Transverse colon (tissue), 4 donors: ENCODE results near the gene SLC50A1. TPM values are rescaled to one million over a fixed set of nuclear protein-coding genes. Genes with fewer than 3 reads are reported as not detected.

ENCODE experiments used
- DNase-seq: peaks from one replicate; pipeline ENCODE4 v3.0.0-alpha.2; 2019
- H3K27ac ChIP-seq, 4 donors: fragments of 200-600 bp; sonication (generic); 2 replicates each; pipeline ENCODE4 v1.5.1; 2016 to 2018; ENCODE audit warnings: inconsistent platforms in 4 of 4
- H3K27me3 ChIP-seq: fragments of 200-600 bp; sonication (generic); 2 replicates; pipeline ENCODE4 v1.5.1; 2017; ENCODE audit warnings: inconsistent platforms
- H3K36me3 ChIP-seq, 4 donors: fragments of 200-600 bp; sonication (generic); 2 replicates each; pipeline ENCODE4 v1.5.1; 2017 to 2019; ENCODE audit warnings: inconsistent platforms in 4 of 4
- H3K4me1 ChIP-seq, 4 donors: fragments of 200-600 bp; sonication (generic); 2 replicates each; pipeline ENCODE4 v1.5.1; 2017 to 2020; ENCODE audit warnings: inconsistent platforms in 4 of 4
- H3K4me3 ChIP-seq, 4 donors: fragments of 200-600 bp; sonication (generic); 1 replicate in 1 of 4; 2 replicates in 3 of 4; pipeline versions ENCODE4 v1.5.1 to v1.6.1; 2017 to 2019; ENCODE audit warnings: inconsistent platforms in 4 of 4
- H3K9me3 ChIP-seq, 2 donors: fragments of 200-600 bp; sonication (generic); 2 replicates each; pipeline ENCODE4 v1.5.1; 2017 to 2019; ENCODE audit warnings: inconsistent platforms in 2 of 2
- CTCF ChIP-seq, 5 experiments: fragments of 200-600 bp in 3 of 5; fragments of 450-650 bp in 2 of 5; sonication (generic) in 3 of 5; IDR thresholded peaks; 1 replicate in 2 of 5; 2 replicates in 3 of 5; pipeline ENCODE4 v1.5.1; 2016 to 2017; ENCODE audit warnings: antibody characterized with exemption in 5 of 5, inconsistent platforms in 3 of 5, mild to moderate bottlenecking in 2 of 5, moderate library complexity in 1 of 5
- EP300 ChIP-seq: sonication (generic); formaldehyde crosslinking; IDR thresholded peaks from one replicate; pipeline ENCODE4 v1.6.1; 2017; ENCODE audit warnings: antibody characterized with exemption, low read depth
- POLR2A ChIP-seq: fragments of 450-650 bp; IDR thresholded peaks from one replicate; pipeline ENCODE4 v1.6.1; 2016; ENCODE audit warnings: antibody characterized with exemption, mild to moderate bottlenecking, moderate library complexity
- POLR2AphosphoS5 ChIP-seq, 3 donors: sonication (generic); formaldehyde crosslinking; IDR thresholded peaks; one replicate each; pipeline ENCODE4 v1.6.1; 2016; ENCODE audit warnings: antibody characterized with exemption in 3 of 3
- WGBS, 2 donors: methylation state at CpG; one replicate each; pipeline ENCODE4 v1.1.5; 2018; ENCODE audit warnings: low coverage in 1 of 2; 5-methylcytosine and 5-hydroxymethylcytosine counted together
- in situ Hi-C, 4 donors: fragments of 200-750 bp; cut with MboI; loops; one replicate each; pipeline versions ENCODE4 v1.15.0 to v1.15.1; 2017; ENCODE audit warnings: low sequenced_read_pairs in 3 of 4, low pct_ligation_motif_present in 1 of 4, low pct_unique_long_range_greater_than_20kb in 1 of 4
- intact Hi-C: fragments of 100-400 bp; cut with DNase I; formaldehyde crosslinking; loops from one replicate; pipeline ENCODE4 v1.15.1; 2023; ENCODE audit warnings: low total_unique reads
- total RNA-seq, 4 donors: library from RNA; depleted of rRNA; stranded (reverse); fragments of >200 nt; gene quantifications; one replicate each; pipeline ENCODE4 v1.1.0, GENCODE V29; 2016

The SLC50A1 gene
- total RNA-seq, 4 donors from 2014 or later, result 5.2 to 199 (median 44.4) TPM

DNA sequence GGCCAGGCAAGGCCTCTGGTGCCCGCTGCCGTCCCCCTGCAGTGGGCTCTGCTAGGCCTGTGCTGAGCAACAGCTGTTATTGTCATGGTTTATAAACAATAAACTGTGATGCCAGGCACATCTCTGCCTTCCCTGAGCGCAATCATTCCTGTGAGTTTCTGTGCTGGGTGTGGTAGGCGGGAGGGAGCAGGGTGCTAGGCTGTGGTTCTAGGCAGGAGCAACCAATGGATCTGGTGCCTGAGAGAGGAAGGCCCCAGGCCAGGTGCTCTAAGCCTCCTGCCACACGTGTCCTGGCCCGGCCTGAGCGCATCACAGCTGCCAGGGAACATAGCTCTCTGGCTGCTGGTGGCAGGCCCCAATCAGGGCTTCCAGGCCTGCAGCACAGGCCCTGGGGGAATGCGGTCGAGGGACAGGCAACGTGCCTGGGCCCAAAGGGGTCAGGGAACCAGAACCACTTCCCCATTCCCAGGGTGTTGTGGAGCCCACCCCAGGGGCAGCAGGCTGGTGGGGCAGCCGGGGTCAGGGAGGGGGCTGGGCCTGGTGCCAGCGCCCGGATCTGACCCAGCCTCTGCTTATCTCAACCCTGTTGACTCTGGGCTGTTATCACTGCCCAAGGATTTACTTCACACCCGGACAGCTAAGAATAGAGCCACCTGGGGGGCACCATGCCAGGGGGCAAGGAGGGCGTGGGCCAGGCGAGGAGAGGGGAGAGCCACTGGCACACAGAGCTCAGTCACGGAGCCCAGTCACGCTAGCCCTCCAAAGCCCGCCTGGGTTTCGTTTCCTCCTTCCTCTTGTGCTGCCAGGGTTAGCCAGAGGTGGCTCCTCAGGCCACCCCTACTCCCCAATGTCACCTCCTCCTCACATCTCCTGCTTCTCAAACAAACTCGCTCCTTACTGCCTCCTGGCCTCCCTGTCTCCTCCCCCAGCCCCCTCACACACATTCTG lies 49.5 kb downstream of the SLC50A1 start:
- Histone ChIP-seq H3K27me3 (no peaks in the 10 kb centered on the region), H3K9me3 (no peaks in the 10 kb centered on the region), H3K4me1 (peaks cover 10 to 38% (median 24%) of the 10 kb centered on the region in 4 donors), H3K27ac (peak overlapping the region; percentile 48 to 69 (median 52)), H3K4me3 (no peak overlapping the region), H3K36me3 (no peaks in the 10 kb centered on the region)
- intact Hi-C loops, result no loop called here
- in situ Hi-C loops, result no loop called here
- 47% methylated on average over 21 of the region's 21 CpGs; no CpG with 5 or more reads in 1 of the 2 donors for WGBS, 2 donors
- peak; percentile 76 for DNase-seq
- TF ChIP-seq CTCF (IDR thresholded peaks at IDR 0.05), result peak in 1 of 5 experiments; percentile 46
- no peak for TF ChIP-seq EP300
- TF ChIP-seq POLR2A, result peak; percentile 12

- peak overlapping the region; percentile 48 to 69 (median 52) for H3K27ac ChIP-seq
- no peak for DNase-seq
- H3K36me3 ChIP-seq, result no peaks in the 10 kb centered on the region
- WGBS, 2 donors, result 52% methylated on average over 5 of the region's 6 CpGs; no CpG with 5 or more reads in 1 of the 2 donors
- TF ChIP-seq CTCF (IDR thresholded peaks at IDR 0.05), result no peak
- TF ChIP-seq POLR2AphosphoS5 (IDR thresholded peaks at IDR 0.05), result no peak
- no peak for TF ChIP-seq EP300
- no peak for TF ChIP-seq POLR2A
- no peaks in the 10 kb centered on the region for H3K9me3 ChIP-seq
- H3K4me1 ChIP-seq, result peaks cover 10 to 38% (median 24%) of the 10 kb centered on the region in 4 donors
- intact Hi-C loops, result no loop called here
- in situ Hi-C loops, result no loop called here
- no peaks in the 10 kb centered on the region for H3K27me3 ChIP-seq
- H3K4me3 ChIP-seq, result no peak overlapping the region
Measured at GRCh38 chr1:155185783-155186066, 50.1 kb downstream of the SLC50A1 start.

DNA sequence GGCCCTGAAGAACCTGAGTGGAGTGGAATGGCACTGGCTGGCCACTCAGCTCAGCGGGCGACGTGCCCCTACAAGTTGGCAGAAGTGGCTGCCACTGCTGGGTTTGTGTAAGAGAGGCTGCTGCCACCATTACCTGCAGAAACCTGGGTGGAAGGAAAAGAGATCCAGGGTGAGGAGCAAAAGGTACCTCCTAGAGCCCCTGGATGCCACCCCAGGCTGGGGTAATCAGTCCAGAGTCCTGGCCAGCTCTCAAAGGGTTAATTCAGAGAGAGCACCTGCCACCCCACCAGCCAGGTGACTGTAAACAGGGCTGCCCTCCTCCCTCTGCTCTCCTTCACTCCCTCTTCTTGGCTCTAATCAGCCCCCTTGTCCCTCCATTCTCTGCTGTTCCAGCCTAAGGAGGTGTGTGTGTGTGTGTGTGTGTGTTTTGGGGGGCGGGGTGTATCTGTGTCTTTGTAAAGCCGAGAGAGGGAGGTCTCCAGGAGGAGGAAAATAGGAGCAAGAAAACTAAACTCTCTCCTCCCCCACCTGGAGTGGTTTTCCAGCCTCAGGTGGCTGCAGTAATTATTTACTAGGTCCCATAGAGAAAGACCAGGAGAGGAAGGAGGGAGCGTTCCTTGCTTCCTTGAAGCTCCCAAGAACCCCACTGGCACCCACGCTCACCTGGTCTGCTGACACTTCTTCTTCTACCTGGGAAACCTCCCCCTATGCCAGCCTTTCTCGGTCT lies 50.6 kb downstream of the SLC50A1 start:
- Histone ChIP-seq H3K4me3 (no peak overlapping the region), H3K9me3 (no peaks in the 10 kb centered on the region), H3K36me3 (no peaks in the 10 kb centered on the region), H3K27ac (peak overlapping the region; percentile 48 to 69 (median 52)), H3K4me1 (peaks cover 10 to 38% (median 24%) of the 10 kb centered on the region in 4 donors), H3K27me3 (no peaks in the 10 kb centered on the region)
- WGBS, 2 donors, result 55% methylated on average over 8 of the region's 8 CpGs; no CpG with 5 or more reads in 1 of the 2 donors
- DNase-seq, result no peak
- in situ Hi-C loops (no loop called here), intact Hi-C loops (no loop called here)
- TF ChIP-seq POLR2AphosphoS5 (IDR thresholded peaks at IDR 0.05) (no peak), CTCF (IDR thresholded peaks at IDR 0.05) (no peak), EP300 (no peak), POLR2A (no peak)

GRCh38 chr1:155186794-155187455 lies 51.3 kb downstream of the SLC50A1 start:
- no peaks in the 10 kb centered on the region for H3K36me3 ChIP-seq
- intact Hi-C loops (no loop called here), in situ Hi-C loops (no loop called here)
- no peaks in the 10 kb centered on the region for H3K9me3 ChIP-seq
- DNase-seq, result no peak
- peak overlapping the region; percentile 48 to 55 (median 52) for H3K27ac ChIP-seq
- H3K4me1 ChIP-seq, result peaks cover 10 to 38% (median 24%) of the 10 kb centered on the region in 4 donors
- H3K27me3 ChIP-seq, result no peaks in the 10 kb centered on the region
- no peak for TF ChIP-seq POLR2A
- TF ChIP-seq EP300, result no peak
- no peak for TF ChIP-seq POLR2AphosphoS5 (IDR thresholded peaks at IDR 0.05)
- TF ChIP-seq CTCF (IDR thresholded peaks at IDR 0.05), result no peak
- no peak overlapping the region for H3K4me3 ChIP-seq
- 69% methylated on average over 14 of the region's 14 CpGs; no CpG with 5 or more reads in 1 of the 2 donors for WGBS, 2 donors
